GM12878 (cell line): ENCODE data around the gene ADAM10. TPM values are rescaled to one million over a fixed set of nuclear protein-coding genes. Genes with fewer than 3 reads are reported as not detected.

ENCODE experiments used
- ATAC-seq: fragments of 200-7000 bp; cut with Tn5 transposase; 3 replicates; pipeline ENCODE4 v1.9.1; 2020; ENCODE audit warnings: mild to moderate bottlenecking, moderate library complexity
- BruUV-seq: library from RNA; stranded (reverse); fragments of 400-500 nt; replicated peaks from 2 replicates; lab custom pipeline; 2021; lab: Mats Ljungman, UMichigan
- CTCF ChIA-PET: fragments of 300-600 bp; sonication (Branson Sonifier 250); formaldehyde crosslinking; extraction: SDS; loops from one replicate; lab custom pipeline; 2021; ENCODE audit warnings: inconsistent platforms; lab: Yijun Ruan, JAX
- POLR2A ChIA-PET: fragments of 350-600 bp; formaldehyde crosslinking; extraction: SDS; loops from one replicate; lab custom pipeline; 2021; ENCODE audit warnings: inconsistent platforms; lab: Charles Lee
- RAD21 ChIA-PET: fragments of 300-600 bp; sonication (Branson Sonifier 250); formaldehyde crosslinking; loops from one replicate; lab custom pipeline; 2023; ENCODE audit warnings: antibody characterized with exemption; ENCODE audit not compliant: unreplicated experiment; lab: Charles Lee
- SMC1A ChIA-PET: fragments of 300-600 bp; sonication (Branson Sonifier 250); formaldehyde crosslinking; loops from one replicate; lab custom pipeline; 2023; ENCODE audit not compliant: unreplicated experiment, uncharacterized antibody; lab: Charles Lee
- DNase-seq: peaks from one replicate; pipeline ENCODE4 v3.0.0-alpha.2; 2011; ENCODE audit warnings: low read depth, low spot score
- FAIRE-seq: peaks from 3 replicates; lab custom pipeline; 2011; peaks lifted over from hg19 to GRCh38; lab: Jason Lieb, UNC
- H2AFZ ChIP-seq: 2 replicates; pipeline ENCODE4 v1.6.0; 2011; ENCODE audit warnings: low read depth, low read length, control low read depth; ENCODE audit not compliant: control insufficient read depth
- H3K27ac ChIP-seq: 2 replicates; pipeline ENCODE4 v1.5.1; 2011; ENCODE audit warnings: control low read depth; ENCODE audit not compliant: control insufficient read depth, insufficient read depth
- H3K27me3 ChIP-seq, 2 experiments: replicated peaks in 1 of 2; 2 replicates each; pipeline versions ENCODE4 v1.6.0 to v1.6.1; 2011; ENCODE audit warnings: low read length in 1 of 2; ENCODE audit not compliant: control insufficient read depth in 2 of 2, insufficient read depth in 2 of 2
- H3K36me3 ChIP-seq, 2 experiments: 2 replicates each; pipeline ENCODE4 v1.5.1; 2011; ENCODE audit warnings: low read length in 1 of 2; ENCODE audit not compliant: control insufficient read depth in 2 of 2, insufficient read depth in 2 of 2
- H3K4me1 ChIP-seq: 2 replicates; pipeline ENCODE4 v1.6.1; 2011; ENCODE audit warnings: mild to moderate bottlenecking, low read length, moderate library complexity, mixed read lengths; ENCODE audit not compliant: control insufficient read depth, insufficient read depth
- H3K4me2 ChIP-seq: 2 replicates; pipeline ENCODE4 v1.6.0; 2011; ENCODE audit warnings: control low read depth; ENCODE audit not compliant: control insufficient read depth, insufficient read depth
- H3K4me3 ChIP-seq: fragments of 200-600 bp; sonication (generic); 2 replicates; pipeline ENCODE4 v1.5.1; 2016
- H3K79me2 ChIP-seq: 2 replicates; pipeline ENCODE4 v1.6.0; 2011; ENCODE audit warnings: low read length; ENCODE audit not compliant: control insufficient read depth, insufficient read depth
- H3K9ac ChIP-seq: 2 replicates; pipeline ENCODE4 v1.8.0; 2011; ENCODE audit warnings: low read length, control low read depth, mixed read lengths; ENCODE audit not compliant: control insufficient read depth, insufficient read depth
- H3K9me3 ChIP-seq: replicated peaks from 3 replicates; pipeline ENCODE4 v1.5.1; 2011; ENCODE audit warnings: mild to moderate bottlenecking, low read length; ENCODE audit not compliant: control insufficient read depth, insufficient read depth
- H4K20me1 ChIP-seq: 2 replicates; pipeline ENCODE4 v1.6.0; 2011; ENCODE audit not compliant: control insufficient read depth, insufficient read depth
- CBFB ChIP-seq: IDR thresholded peaks from 2 replicates; pipeline ENCODE4 v1.6.1; 2016; ENCODE audit warnings: antibody characterized with exemption, low read depth
- CBX5 ChIP-seq: sonication (generic); IDR thresholded peaks from 2 replicates; pipeline ENCODE4 v1.6.1; 2016; ENCODE audit warnings: low read depth, moderate library complexity, mild to moderate bottlenecking, inconsistent platforms
- CEBPB ChIP-seq, 2 experiments: fragments of 150-350 bp in 1 of 2; IDR thresholded peaks; 2 replicates each; pipeline ENCODE4 v1.6.1; 2012 to 2014; ENCODE audit warnings: low read depth in 2 of 2, low read length in 2 of 2, borderline replicate concordance in 1 of 2, inconsistent platforms in 1 of 2
- GABPA ChIP-seq: IDR thresholded peaks from 2 replicates; pipeline ENCODE4 v1.6.1; 2014; ENCODE audit warnings: antibody characterized with exemption, low read depth, mild to moderate bottlenecking, inconsistent platforms
- NR2F1 ChIP-seq: fragments of 450-650 bp; conservative IDR thresholded peaks from 2 replicates; pipeline ENCODE4 v1.6.1; 2017; ENCODE audit warnings: mild to moderate bottlenecking
- POU2F2 ChIP-seq: IDR thresholded peaks from 3 replicates; pipeline ENCODE4 v1.6.1; 2011; ENCODE audit warnings: low read depth, mild to moderate bottlenecking, low read length, borderline replicate concordance
- SIN3A ChIP-seq: IDR thresholded peaks from 2 replicates; pipeline ENCODE4 v1.6.1; 2012; ENCODE audit warnings: low read depth, low read length, improper control_type of control experiment
- ZNF217 ChIP-seq: fragments of 450-650 bp; IDR thresholded peaks from 2 replicates; pipeline ENCODE4 v1.6.1; 2017; ENCODE audit warnings: antibody characterized with exemption, mild to moderate bottlenecking
- WGBS: methylation state at CpG from one replicate; pipeline ENCODE4 v1.1.6; 2016; ENCODE audit warnings: low lambda C conversion rate; ENCODE audit not compliant: insufficient replicate concordance, insufficient coverage; ENCODE audit errors: missing lambda C conversion rate; 5-methylcytosine and 5-hydroxymethylcytosine counted together
- in situ Hi-C: fragments of 300-500 bp; cut with MboI; formaldehyde crosslinking; loops from 9 replicates; pipeline ENCODE4 v1.14.3; 2018; ENCODE audit warnings: mixed read lengths
- intact Hi-C: fragments of 100-400 bp; cut with micrococcal nuclease; formaldehyde crosslinking; loops from one replicate; pipeline ENCODE4 v1.14.2; 2022; ENCODE audit not compliant: unreplicated experiment
- polyA plus RNA-seq, 11 experiments: library from polyadenylated mRNA; depleted of rRNA in 4 of 11; unstranded in 6 of 11; stranded (reverse) in 5 of 11; fragments of >200 nt; fragmentation: Nextera tagmentation in 4 of 11; fragmentation: Illumina TruSeq in 1 of 11; extraction: Ambion mirVana in 4 of 11; extraction: Trizol in 1 of 11; gene quantifications; 1 replicate in 1 of 11; 2 replicates in 10 of 11; pipeline versions ENCODE4 v1.2.1 to v1.2.3, GENCODE V29; 2011 to 2016; ENCODE audit warnings: inconsistent platforms in 2 of 11, missing spikeins in 2 of 11, low read depth in 1 of 11
- total RNA-seq, 4 experiments: library from RNA; depleted of rRNA in 3 of 4; stranded (reverse); fragments of >200 nt in 3 of 4; fragmentation: Illumina TruSeq in 1 of 4; extraction: Trizol in 1 of 4; gene quantifications; 2 replicates each; pipeline versions ENCODE4 v1.2.1 to v1.2.3, GENCODE V29; 2013 to 2021
- TF ChIP-seq, protein P1 (sequence below): fragments of 450-650 bp; formaldehyde crosslinking; IDR thresholded peaks from 2 replicates; pipeline ENCODE4 v1.5.0; 2022; ENCODE audit warnings: mild to moderate bottlenecking, missing genetic modification characterization
- TF ChIP-seq, protein P2 (sequence below): IDR thresholded peaks from 2 replicates; pipeline ENCODE4 v1.6.1; 2011; ENCODE audit warnings: low read depth, low read length, improper control_type of control experiment, borderline replicate concordance
- TF ChIP-seq, protein P3 (sequence below): IDR thresholded peaks from 2 replicates; pipeline ENCODE4 v1.6.1; 2012; ENCODE audit warnings: low read depth, low read length, improper control_type of control experiment
- TF ChIP-seq, protein P4 (sequence below): fragments of 150-350 bp; IDR thresholded peaks from 2 replicates; pipeline ENCODE4 v1.6.1; 2014; ENCODE audit warnings: mild to moderate bottlenecking, low read depth, low read length
- TF ChIP-seq, protein P5 (sequence below): fragments of 450-650 bp; IDR thresholded peaks from 2 replicates; pipeline ENCODE4 v1.6.1; 2017; ENCODE audit warnings: antibody characterized with exemption, mild to moderate bottlenecking, moderate library complexity

ADAM10 gene
- total and polyA plus RNA-seq, 10 of the 15 experiments (the other 5 are each of a cell fraction or from before 2014, with no cell fraction given), result 10.0 to 88.9 (median 51.7) TPM

DNA sequence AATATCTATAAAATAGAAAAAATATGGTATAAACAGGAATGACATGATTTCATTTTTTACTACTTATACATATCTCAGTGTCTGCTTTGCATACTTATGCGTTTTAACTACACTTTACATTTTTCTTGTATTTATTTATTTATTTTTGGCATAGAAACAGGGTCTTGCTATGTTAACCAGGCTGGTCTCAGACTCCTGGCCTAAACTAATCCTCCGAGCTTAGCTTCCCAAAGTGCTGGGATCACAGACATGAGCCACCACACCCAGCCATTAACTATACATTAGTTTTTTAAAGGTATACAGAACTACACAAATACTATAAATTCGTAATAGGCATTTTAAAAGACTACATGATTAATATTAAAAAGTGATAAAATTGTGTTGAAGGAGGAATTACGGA is 9.1 kb downstream of the ADAM10 start:
- Histone ChIP-seq H3K4me2 (no peak overlapping the region), H3K4me1 (no peaks in the 10 kb centered on the region), H3K27me3 (no peaks in the 10 kb centered on the region), H3K36me3 (no peaks in the 10 kb centered on the region), H3K27ac (no peak overlapping the region), H2AFZ (no peak overlapping the region), H4K20me1 (no peaks in the 10 kb centered on the region), H3K9me3 (no peaks in the 10 kb centered on the region; the same call in 2 of the 3 replicates), H3K79me2 (peaks cover 92% of the 10 kb centered on the region), H3K4me3 (no peak overlapping the region), H3K9ac (no peak overlapping the region)
- in situ Hi-C loops, result no loop called here
- CTCF ChIA-PET, result interaction anchor here (0.6 to 2.1 kb wide), 3 partner anchors 30 to 62 kb away, joined by 3 to 4 read pairs (median 3); partner anchors contain the start of gene MINDY2
- BruUV-seq, result no TSS peak
- ATAC-seq, result no peak
- RAD21 ChIA-PET, result interaction anchor here (2.0 kb wide), 1 partner anchor 30 kb away, joined by 6 read pairs; the partner anchor contains the start of gene MINDY2
- POLR2A ChIA-PET, result interaction anchor here (0.5 kb wide), 1 partner anchor 505 kb away, joined by 3 read pairs; no protein-coding TSS in a partner anchor
- intact Hi-C loops, result loop anchor here (10.0 kb wide), 1 partner anchor 286 kb away; no protein-coding TSS in a partner anchor
- no peak for DNase-seq
- 97% methylated on average over 4 of the region's 4 CpGs for WGBS
- SMC1A ChIA-PET, result interaction anchor here (0.9 kb wide), 1 partner anchor 9 kb away, joined by 3 read pairs; the partner anchor contains the start of gene ADAM10
- FAIRE-seq, result no peak
- TF ChIP-seq, protein P1, sequence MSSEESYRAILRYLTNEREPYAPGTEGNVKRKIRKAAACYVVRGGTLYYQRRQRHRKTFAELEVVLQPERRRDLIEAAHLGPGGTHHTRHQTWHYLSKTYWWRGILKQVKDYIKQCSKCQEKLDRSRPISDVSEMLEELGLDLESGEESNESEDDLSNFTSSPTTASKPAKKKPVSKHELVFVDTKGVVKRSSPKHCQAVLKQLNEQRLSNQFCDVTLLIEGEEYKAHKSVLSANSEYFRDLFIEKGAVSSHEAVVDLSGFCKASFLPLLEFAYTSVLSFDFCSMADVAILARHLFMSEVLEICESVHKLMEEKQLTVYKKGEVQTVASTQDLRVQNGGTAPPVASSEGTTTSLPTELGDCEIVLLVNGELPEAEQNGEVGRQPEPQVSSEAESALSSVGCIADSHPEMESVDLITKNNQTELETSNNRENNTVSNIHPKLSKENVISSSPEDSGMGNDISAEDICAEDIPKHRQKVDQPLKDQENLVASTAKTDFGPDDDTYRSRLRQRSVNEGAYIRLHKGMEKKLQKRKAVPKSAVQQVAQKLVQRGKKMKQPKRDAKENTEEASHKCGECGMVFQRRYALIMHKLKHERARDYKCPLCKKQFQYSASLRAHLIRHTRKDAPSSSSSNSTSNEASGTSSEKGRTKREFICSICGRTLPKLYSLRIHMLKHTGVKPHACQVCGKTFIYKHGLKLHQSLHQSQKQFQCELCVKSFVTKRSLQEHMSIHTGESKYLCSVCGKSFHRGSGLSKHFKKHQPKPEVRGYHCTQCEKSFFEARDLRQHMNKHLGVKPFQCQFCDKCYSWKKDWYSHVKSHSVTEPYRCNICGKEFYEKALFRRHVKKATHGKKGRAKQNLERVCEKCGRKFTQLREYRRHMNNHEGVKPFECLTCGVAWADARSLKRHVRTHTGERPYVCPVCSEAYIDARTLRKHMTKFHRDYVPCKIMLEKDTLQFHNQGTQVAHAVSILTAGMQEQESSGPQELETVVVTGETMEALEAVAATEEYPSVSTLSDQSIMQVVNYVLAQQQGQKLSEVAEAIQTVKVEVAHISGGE (CRISPR knock-in tag), result no peak
- TF ChIP-seq, protein P2, sequence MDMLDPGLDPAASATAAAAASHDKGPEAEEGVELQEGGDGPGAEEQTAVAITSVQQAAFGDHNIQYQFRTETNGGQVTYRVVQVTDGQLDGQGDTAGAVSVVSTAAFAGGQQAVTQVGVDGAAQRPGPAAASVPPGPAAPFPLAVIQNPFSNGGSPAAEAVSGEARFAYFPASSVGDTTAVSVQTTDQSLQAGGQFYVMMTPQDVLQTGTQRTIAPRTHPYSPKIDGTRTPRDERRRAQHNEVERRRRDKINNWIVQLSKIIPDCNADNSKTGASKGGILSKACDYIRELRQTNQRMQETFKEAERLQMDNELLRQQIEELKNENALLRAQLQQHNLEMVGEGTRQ, result no peak
- TF ChIP-seq, protein P3, sequence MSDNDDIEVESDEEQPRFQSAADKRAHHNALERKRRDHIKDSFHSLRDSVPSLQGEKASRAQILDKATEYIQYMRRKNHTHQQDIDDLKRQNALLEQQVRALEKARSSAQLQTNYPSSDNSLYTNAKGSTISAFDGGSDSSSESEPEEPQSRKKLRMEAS, result no peak
- TF ChIP-seq, protein P4, sequence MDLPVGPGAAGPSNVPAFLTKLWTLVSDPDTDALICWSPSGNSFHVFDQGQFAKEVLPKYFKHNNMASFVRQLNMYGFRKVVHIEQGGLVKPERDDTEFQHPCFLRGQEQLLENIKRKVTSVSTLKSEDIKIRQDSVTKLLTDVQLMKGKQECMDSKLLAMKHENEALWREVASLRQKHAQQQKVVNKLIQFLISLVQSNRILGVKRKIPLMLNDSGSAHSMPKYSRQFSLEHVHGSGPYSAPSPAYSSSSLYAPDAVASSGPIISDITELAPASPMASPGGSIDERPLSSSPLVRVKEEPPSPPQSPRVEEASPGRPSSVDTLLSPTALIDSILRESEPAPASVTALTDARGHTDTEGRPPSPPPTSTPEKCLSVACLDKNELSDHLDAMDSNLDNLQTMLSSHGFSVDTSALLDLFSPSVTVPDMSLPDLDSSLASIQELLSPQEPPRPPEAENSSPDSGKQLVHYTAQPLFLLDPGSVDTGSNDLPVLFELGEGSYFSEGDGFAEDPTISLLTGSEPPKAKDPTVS, result no peak
- TF ChIP-seq NR2F1 (no peak), GABPA (no peak), SIN3A (no peak), ZNF217 (no peak), CEBPB (IDR thresholded peaks at IDR 0.05; ENCODE audit: borderline replicate concordance in 1 of 2, low read depth in 2 of 2, low read length in 2 of 2) (no peak), CBFB (no peak), CBX5 (no peak), POU2F2 (no peak)
- TF ChIP-seq, protein P5, sequence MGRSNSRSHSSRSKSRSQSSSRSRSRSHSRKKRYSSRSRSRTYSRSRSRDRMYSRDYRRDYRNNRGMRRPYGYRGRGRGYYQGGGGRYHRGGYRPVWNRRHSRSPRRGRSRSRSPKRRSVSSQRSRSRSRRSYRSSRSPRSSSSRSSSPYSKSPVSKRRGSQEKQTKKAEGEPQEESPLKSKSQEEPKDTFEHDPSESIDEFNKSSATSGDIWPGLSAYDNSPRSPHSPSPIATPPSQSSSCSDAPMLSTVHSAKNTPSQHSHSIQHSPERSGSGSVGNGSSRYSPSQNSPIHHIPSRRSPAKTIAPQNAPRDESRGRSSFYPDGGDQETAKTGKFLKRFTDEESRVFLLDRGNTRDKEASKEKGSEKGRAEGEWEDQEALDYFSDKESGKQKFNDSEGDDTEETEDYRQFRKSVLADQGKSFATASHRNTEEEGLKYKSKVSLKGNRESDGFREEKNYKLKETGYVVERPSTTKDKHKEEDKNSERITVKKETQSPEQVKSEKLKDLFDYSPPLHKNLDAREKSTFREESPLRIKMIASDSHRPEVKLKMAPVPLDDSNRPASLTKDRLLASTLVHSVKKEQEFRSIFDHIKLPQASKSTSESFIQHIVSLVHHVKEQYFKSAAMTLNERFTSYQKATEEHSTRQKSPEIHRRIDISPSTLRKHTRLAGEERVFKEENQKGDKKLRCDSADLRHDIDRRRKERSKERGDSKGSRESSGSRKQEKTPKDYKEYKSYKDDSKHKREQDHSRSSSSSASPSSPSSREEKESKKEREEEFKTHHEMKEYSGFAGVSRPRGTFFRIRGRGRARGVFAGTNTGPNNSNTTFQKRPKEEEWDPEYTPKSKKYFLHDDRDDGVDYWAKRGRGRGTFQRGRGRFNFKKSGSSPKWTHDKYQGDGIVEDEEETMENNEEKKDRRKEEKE, result no peak
